Measurements from ENCODE around the gene EPHA3.

GRCh38 chr3:89256882-89257281 lies 149.5 kb downstream of the EPHA3 start:
- TF ChIP-seq CTCF (IDR thresholded peaks at IDR 0.05) (no peak), EZH2 (IDR thresholded peaks at IDR 0.05; ENCODE audit: borderline replicate concordance, insufficient read depth, low read depth, low read length, poor library complexity, severe bottlenecking) (no peak)

Measured in B cell (primary cell).